Body of pancreas (tissue), 4 donors: ENCODE data around the gene KRT36. TPM values are rescaled to one million over a fixed set of nuclear protein-coding genes. Genes with fewer than 3 reads are reported as not detected.

Experiments
- ATAC-seq: fragments of 150-250 bp; one replicate; pipeline ENCODE4 v1.9.1; 2016
- DNase-seq, 4 donors: peaks; one replicate each; pipeline ENCODE4 v3.0.0-alpha.2; 2019
- H3K27ac ChIP-seq, 4 donors: fragments of 200-600 bp; sonication (generic); 1 replicate in 3 of 4; 2 replicates in 1 of 4; pipeline versions ENCODE4 v1.5.1 to v1.6.1; 2016 to 2019; ENCODE audit warnings: mild to moderate bottlenecking in 1 of 4, mixed read lengths in 1 of 4, moderate library complexity in 1 of 4
- H3K27me3 ChIP-seq, 2 donors: fragments of 200-600 bp; sonication (generic); one replicate each; pipeline ENCODE4 v1.6.0; 2016; ENCODE audit warnings: mild to moderate bottlenecking in 1 of 2
- H3K36me3 ChIP-seq, 2 donors: fragments of 200-600 bp; sonication (generic); replicated peaks in 1 of 2; 2 replicates each; pipeline ENCODE4 v1.5.1; 2016; ENCODE audit warnings: low read depth in 2 of 2; ENCODE audit not compliant: insufficient read depth in 1 of 2
- H3K4me1 ChIP-seq: fragments of 200-600 bp; sonication (generic); one replicate; pipeline ENCODE4 v1.6.0; 2016
- H3K4me3 ChIP-seq, 2 donors: fragments of 200-600 bp; sonication (generic); 1 replicate in 1 of 2; 2 replicates in 1 of 2; pipeline ENCODE4 v1.5.1; 2016 to 2019
- H3K9me3 ChIP-seq, 3 donors: fragments of 200-600 bp; sonication (generic); 1 replicate in 2 of 3; 2 replicates in 1 of 3; pipeline ENCODE4 v1.5.1; 2016
- POLR2A ChIP-seq, 3 donors: fragments of 450-650 bp; IDR thresholded peaks; one replicate each; pipeline ENCODE4 v1.6.1; 2016; ENCODE audit warnings: antibody characterized with exemption in 3 of 3, mild to moderate bottlenecking in 2 of 3
- WGBS, 2 donors: methylation state at CpG; one replicate each; pipeline ENCODE4 v1.1.5; 2017; 5-methylcytosine and 5-hydroxymethylcytosine counted together
- intact Hi-C: fragments of 100-400 bp; cut with DNase I; formaldehyde crosslinking; loops from one replicate; pipeline ENCODE4 v1.15.1; 2023
- total RNA-seq, 2 donors: library from RNA; depleted of rRNA; stranded (reverse); fragments of >200 nt; gene quantifications; one replicate each; pipeline ENCODE4 v1.1.0, GENCODE V29; 2016
- TF ChIP-seq, protein P1 (sequence below), 7 experiments: fragments of 450-650 bp in 4 of 7; fragments of 200-600 bp in 3 of 7; sonication (generic) in 3 of 7; IDR thresholded peaks; one replicate each; pipeline ENCODE4 v1.5.1; 2016 to 2019; ENCODE audit warnings: antibody characterized with exemption in 7 of 7

Gene KRT36
- total RNA-seq, 2 donors from 2014 or later: not detected

DNA sequence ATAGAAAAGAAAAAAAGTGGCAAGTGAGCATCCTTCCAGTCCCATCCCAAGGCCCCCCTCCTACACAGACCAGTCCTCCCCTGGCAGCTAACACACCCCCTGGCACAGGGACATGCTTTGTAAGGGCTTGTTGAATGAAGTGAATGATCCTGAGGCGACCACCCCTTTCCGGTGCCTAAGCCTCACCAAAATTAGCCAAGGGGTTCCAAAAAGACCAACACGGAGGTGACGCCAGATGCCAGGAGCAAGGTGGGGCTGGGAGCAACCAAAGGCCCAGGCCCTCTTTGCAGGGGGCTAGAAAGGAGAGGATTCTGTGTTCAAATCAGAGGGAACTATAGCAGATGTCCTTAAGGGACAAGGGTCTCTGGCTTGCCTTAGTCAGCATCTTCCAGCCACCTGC lies 14.3 kb downstream of the KRT36 start:
- Histone ChIP-seq H3K27me3 (no peaks in the 10 kb centered on the region), H3K9me3 (no peaks in the 10 kb centered on the region), H3K27ac (no peak overlapping the region), H3K4me1 (no peaks in the 10 kb centered on the region), H3K36me3 (no peaks in the 10 kb centered on the region), H3K4me3 (no peak overlapping the region)
- TF ChIP-seq, protein P1, sequence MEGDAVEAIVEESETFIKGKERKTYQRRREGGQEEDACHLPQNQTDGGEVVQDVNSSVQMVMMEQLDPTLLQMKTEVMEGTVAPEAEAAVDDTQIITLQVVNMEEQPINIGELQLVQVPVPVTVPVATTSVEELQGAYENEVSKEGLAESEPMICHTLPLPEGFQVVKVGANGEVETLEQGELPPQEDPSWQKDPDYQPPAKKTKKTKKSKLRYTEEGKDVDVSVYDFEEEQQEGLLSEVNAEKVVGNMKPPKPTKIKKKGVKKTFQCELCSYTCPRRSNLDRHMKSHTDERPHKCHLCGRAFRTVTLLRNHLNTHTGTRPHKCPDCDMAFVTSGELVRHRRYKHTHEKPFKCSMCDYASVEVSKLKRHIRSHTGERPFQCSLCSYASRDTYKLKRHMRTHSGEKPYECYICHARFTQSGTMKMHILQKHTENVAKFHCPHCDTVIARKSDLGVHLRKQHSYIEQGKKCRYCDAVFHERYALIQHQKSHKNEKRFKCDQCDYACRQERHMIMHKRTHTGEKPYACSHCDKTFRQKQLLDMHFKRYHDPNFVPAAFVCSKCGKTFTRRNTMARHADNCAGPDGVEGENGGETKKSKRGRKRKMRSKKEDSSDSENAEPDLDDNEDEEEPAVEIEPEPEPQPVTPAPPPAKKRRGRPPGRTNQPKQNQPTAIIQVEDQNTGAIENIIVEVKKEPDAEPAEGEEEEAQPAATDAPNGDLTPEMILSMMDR (IDR thresholded peaks at IDR 0.05): no peak
- no peak for TF ChIP-seq POLR2A (IDR thresholded peaks at IDR 0.05)
- no peak for ATAC-seq
- DNase-seq: no peak
- intact Hi-C loops: no loop called here
- 89 to 98% methylated on average over 4 of the region's 4 CpGs for WGBS, 2 donors

DNA sequence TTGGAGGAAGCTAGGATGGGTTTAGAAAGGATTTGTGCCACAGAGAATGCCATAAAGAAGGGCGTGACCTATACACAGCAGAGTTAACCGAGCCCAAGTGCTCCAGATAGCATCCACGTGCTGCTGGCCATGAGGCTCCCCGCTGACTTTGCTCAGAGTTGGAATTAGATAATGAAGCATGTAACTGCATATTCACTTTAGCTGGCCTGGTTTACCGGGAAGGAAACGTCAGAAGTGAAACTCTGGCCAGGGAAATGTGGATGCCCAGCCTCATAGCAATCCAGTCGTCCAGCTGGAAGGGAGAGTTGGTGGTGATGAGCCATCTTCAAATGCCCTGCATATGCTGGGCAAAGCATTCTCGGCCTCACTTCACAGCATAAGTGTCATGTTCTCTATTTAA lies 14.8 kb downstream of the KRT36 start:
- H3K4me3 ChIP-seq: no peak overlapping the region
- no peak for DNase-seq
- no peaks in the 10 kb centered on the region for H3K27me3 ChIP-seq
- H3K27ac ChIP-seq: no peak overlapping the region
- no peak for ATAC-seq
- no peaks in the 10 kb centered on the region for H3K4me1 ChIP-seq
- WGBS, 2 donors: 57 to 62% methylated on average over 8 of the region's 8 CpGs
- TF ChIP-seq, protein P1 (IDR thresholded peaks at IDR 0.05): no peak
- no peak for TF ChIP-seq POLR2A (IDR thresholded peaks at IDR 0.05)
- intact Hi-C loops: no loop called here
- H3K9me3 ChIP-seq: no peaks in the 10 kb centered on the region
- H3K36me3 ChIP-seq: no peaks in the 10 kb centered on the region

DNA sequence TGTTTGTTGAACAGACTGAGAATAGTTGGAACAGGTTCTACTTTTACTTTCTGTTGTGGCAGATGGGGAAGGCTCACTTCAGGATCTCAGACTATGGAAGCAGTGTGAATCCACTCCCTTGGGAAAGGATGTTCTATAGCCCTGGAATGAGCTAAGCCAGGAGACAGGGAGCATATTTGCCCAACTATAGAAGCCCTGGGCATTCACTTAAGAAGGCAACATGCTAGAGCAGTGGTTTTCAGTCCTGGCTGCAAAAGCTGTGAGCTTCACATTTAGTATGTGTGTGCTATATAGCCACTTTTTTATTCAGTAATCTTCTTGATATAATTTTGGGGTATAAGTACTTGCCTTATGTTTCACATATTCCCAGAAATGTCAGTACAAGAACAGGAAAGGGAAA lies 21.4 kb downstream of the KRT36 start:
- H3K27me3 ChIP-seq: no peaks in the 10 kb centered on the region
- H3K9me3 ChIP-seq: no peaks in the 10 kb centered on the region
- H3K27ac ChIP-seq: no peak overlapping the region
- no peaks in the 10 kb centered on the region for H3K4me1 ChIP-seq
- no peak for DNase-seq
- H3K36me3 ChIP-seq: no peaks in the 10 kb centered on the region
- no peak overlapping the region for H3K4me3 ChIP-seq
- no peak for TF ChIP-seq POLR2A (IDR thresholded peaks at IDR 0.05)
- TF ChIP-seq, protein P1 (IDR thresholded peaks at IDR 0.05): no peak
- intact Hi-C loops: no loop called here
- no peak for ATAC-seq

DNA sequence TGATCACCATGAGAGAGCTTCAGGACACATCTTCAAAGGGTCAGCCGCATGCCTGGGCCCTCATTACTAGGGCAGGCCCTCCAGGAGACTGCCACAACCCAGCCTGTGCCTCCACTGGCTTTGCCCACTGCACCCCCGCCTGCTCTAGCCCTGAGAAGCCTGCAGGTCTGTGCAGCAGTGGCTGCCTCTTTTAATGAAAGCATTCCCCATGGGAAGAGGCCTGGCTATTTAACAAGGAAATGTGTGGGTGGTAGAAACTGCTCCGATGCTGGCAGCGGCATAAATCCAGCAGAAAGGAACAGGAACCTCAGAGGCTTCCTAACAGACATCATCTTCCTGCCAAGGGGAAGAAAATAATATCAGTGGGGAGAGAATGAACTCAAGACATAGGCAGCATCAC lies 22.1 kb downstream of the KRT36 start:
- no peaks in the 10 kb centered on the region for H3K27me3 ChIP-seq
- intact Hi-C loops: no loop called here
- 61 to 73% methylated on average over 4 of the region's 4 CpGs for WGBS, 2 donors

DNA sequence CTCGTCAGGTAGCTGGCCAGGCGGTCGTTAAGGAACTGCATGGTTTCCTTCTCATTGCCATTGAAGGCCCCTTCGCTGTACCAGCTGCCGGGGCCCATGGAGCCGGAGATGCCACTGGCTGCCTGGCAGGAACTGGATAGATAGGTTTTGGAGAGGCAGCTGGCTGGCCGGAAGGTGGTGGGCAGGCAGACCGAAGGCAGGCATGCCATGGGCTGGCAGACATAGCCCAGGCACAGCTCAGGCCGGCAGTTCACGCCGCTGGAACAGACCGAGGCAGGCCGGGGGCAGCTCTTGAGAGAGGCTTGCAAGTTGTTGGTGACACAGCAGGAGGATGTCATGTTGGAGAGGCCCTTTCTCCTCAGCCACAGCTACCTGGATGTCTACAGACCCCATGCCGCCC lies 22.7 kb downstream of the KRT36 start, which contains the start of gene KRT32:
Gene KRT32, minus strand, starts transcription at position 399 of the 400 bp plus-strand sequence. Its CDS starts 61 bp downstream, at position 338.
- H3K36me3 ChIP-seq: no peaks in the 10 kb centered on the region
- WGBS, 2 donors: 82 to 98% methylated on average over 5 to 14 of the region's 14 CpGs
- intact Hi-C loops: no loop called here
- no peak within 1 kb of the TSS for H3K27ac ChIP-seq
- H3K4me3 ChIP-seq: no peak within 1 kb of the TSS
- DNase-seq: no peak
- no peaks in the 10 kb centered on the region for H3K9me3 ChIP-seq
- no peaks in the 10 kb centered on the region for H3K4me1 ChIP-seq
- H3K27me3 ChIP-seq: no peaks in the 10 kb centered on the region
- no peak for ATAC-seq
- TF ChIP-seq, protein P1 (IDR thresholded peaks at IDR 0.05): no peak
- TF ChIP-seq POLR2A (IDR thresholded peaks at IDR 0.05): no peak

More for the DNA sequence above, 22.1 kb downstream of the KRT36 start:
- H3K9me3 ChIP-seq: no peaks in the 10 kb centered on the region
- no peaks in the 10 kb centered on the region for H3K36me3 ChIP-seq
- TF ChIP-seq POLR2A (IDR thresholded peaks at IDR 0.05): no peak
- TF ChIP-seq, protein P1 (IDR thresholded peaks at IDR 0.05): no peak
- H3K4me3 ChIP-seq: no peak overlapping the region
- H3K27ac ChIP-seq: no peak overlapping the region
- no peaks in the 10 kb centered on the region for H3K4me1 ChIP-seq
- no peak for ATAC-seq
- DNase-seq: no peak
